HK-2 (cell line): ENCODE measurements around the gene SRD5A3.
"Not testable (repeated sequence)": the region's sequence is repeated elsewhere in the genome, so short reads cannot be mapped to it uniquely, and the experiment has no call there.

Experiments
- DNase-seq: peaks from one replicate; pipeline ENCODE4 v3.0.0-alpha.2; 2018; ENCODE audit not compliant: unreplicated experiment

The SRD5A3 gene

GRCh38 chr4:55346851-55347255 lies 811 bp downstream of the SRD5A3 start:
- DNase-seq, result no peak

GRCh38 chr4:55347610-55348228 lies 1.7 kb downstream of the SRD5A3 start:
- DNase-seq, result no peak

DNA sequence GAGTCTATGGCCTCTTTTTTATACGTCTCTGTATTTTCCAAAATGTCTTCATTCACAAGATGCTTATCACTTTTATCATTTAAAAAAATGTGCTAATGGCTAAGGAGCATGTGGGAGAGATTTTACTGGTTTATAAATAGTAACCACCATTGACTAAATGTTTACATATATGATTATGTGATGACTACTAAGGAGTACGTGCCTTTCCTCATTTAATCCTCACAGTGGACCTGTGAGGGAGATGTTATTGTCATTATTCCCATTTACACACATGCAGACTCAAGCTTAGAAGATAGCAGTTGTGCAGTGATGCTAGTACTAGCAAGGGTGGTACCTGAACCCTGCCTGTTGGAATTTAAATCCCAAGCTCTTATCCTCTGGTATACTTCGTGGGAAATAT lies 2.4 kb downstream of the SRD5A3 start:
- DNase-seq, result no peak

DNA sequence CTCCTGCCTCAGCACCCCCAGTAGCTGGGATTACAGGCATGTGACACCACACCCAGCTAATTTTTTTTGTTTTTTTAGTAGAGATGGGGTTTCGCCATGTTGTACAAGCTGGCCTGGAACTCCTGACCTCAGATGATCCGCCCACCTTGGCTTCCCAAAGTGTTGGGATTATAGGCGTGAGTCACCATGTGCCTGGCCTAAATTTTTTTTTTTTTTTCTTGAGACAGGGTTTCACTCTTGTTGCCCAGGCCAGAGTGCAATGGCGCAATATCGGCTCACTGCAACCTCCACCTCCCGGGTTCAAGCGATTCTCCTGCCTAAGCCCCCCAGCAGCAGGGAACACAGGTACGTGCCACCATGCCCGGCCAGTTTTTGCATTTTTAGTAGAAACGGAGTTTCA lies 4.8 kb downstream of the SRD5A3 start:
- DNase-seq, result not testable (repeated sequence)

- DNase-seq, result no peak
Measured at GRCh38 chr4:55351824-55352223, 5.8 kb downstream of the SRD5A3 start.

DNA sequence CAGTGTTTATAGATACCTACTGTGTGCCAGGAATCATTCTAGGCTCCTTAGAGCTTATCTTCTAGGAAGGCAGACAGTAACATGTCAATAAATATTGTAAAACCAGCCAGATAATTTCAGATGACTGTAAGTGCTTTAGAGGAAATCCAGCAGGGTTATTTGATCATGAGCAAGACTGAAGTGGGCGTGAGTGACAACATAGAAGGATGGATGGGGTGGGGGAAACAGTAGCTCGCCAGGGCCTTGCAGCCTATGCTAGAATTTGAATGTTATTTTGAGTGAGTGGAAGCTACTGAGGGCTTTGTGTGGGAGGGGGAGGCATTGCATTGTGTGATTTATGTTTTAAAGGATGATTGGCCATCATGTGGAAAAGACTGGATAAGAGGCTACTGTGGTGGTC lies 6.7 kb downstream of the SRD5A3 start:
- no peak for DNase-seq

GRCh38 chr4:55353228-55353747 lies 7.2 kb downstream of the SRD5A3 start:
- DNase-seq, result not testable (repeated sequence)

- no peak for DNase-seq
Measured at GRCh38 chr4:55354648-55355047, 8.6 kb downstream of the SRD5A3 start.

- no peak for DNase-seq
Measured at GRCh38 chr4:55355555-55355954, 9.5 kb downstream of the SRD5A3 start.

DNA sequence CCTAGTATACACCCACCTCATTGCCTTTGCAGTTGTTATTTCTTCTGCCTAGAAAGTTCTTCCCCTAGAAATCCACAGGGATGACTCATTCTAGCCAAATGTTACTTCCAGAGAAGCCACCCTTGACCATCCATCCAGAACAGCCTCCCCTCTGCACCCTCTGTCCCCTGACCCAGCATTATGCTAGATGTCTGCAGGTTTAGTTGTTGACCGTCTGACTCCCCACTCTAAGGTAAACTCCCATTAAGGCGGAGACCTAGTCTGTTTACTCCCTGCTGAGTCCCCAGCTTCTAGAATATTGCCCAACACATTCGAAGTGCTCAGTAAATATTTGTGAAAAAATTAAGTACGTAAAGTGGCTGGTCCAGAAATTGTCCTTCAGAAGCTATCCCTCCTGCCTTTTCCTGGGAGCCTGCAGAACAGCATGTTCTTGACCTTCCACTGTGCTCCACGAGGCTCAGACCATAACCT lies 11.0 kb downstream of the SRD5A3 start:
- no peak for DNase-seq

- DNase-seq, result no peak
Measured at GRCh38 chr4:55358246-55358645, 12.2 kb downstream of the SRD5A3 start.

- DNase-seq, result no peak
Measured at GRCh38 chr4:55358668-55359067, 12.6 kb downstream of the SRD5A3 start.

DNA sequence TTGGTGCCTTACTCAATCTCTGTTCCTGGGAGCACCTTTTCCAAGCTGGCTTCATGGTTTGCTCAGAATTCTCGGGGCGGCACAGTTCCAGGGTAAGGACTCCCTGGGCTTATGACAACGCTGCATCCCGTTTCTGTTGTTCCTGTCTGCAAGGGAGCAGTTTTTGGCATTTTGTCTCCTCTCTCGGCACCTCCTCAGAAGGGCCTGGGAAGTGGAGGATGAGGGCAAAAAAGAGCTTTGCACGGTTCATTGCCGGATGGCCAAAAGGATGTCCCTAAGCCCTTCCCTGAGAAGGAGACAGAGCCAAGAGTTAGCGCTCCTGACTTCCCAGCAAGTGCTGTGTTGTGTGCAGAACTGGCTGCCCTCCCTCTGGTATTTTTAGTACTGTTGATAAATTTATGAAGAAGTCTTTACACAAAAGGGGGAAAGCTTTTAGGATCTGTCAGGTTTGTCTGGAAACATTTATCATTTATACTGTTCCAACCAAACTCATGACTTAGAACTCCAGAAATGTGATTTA lies 13.4 kb downstream of the SRD5A3 start:
- no peak for DNase-seq

- DNase-seq, result not testable (repeated sequence)
Measured at GRCh38 chr4:55362938-55363337, 16.9 kb downstream of the SRD5A3 start.

DNA sequence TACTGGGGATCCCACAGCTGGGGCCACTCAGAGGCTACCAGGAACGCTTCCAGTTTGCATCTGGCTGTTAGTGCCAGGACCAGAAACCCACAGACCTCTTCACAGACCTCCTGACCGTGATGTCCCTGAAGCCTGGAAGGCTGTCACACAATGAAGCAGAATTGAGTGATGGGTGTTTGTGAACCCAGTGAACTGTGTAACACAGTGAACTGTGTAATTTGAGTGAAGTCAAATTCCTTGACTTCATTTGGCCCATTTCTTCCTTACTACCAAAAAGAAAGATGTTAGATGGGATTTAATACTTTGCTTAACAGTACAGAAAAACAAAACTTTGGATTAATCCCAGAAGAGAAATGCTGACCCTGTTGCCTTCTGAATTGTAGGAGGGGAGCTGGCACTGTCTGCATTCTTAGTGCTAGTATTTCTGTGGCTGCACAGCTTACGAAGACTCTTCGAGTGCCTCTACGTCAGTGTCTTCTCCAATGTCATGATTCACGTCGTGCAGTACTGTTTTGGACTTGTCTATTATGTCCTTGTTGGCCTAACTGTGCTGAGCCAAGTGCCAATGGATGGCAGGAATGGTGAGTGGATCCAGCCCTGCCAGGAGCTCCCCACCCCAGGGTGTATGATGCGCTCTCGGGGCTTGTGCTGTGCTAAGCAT lies 17.8 kb downstream of the SRD5A3 start:
- no peak for DNase-seq

- no peak for DNase-seq
Measured at GRCh38 chr4:55364691-55365344, 18.8 kb downstream of the SRD5A3 start.

DNA sequence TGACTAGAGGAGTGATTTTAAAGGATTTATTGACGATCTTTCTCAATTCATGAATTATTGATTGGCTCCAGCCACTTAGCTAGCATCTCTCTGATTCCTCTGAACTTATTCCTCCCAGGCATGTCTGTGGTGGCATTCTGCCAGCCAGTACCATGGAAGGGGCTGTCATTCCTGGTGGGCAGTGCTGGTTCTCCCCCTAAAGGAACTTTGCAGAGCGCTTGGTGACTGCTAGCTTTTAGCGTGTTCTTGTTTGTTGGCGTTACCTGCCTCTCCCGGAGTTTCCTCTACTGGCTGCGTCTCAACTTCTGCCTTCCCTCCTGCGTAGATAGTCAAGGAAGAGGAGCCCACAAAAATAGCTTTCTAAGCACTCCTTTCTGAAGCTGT lies 19.3 kb downstream of the SRD5A3 start:
- DNase-seq, result no peak

GRCh38 chr4:55366621-55367020 lies 20.6 kb downstream of the SRD5A3 start:
- no peak for DNase-seq

DNA sequence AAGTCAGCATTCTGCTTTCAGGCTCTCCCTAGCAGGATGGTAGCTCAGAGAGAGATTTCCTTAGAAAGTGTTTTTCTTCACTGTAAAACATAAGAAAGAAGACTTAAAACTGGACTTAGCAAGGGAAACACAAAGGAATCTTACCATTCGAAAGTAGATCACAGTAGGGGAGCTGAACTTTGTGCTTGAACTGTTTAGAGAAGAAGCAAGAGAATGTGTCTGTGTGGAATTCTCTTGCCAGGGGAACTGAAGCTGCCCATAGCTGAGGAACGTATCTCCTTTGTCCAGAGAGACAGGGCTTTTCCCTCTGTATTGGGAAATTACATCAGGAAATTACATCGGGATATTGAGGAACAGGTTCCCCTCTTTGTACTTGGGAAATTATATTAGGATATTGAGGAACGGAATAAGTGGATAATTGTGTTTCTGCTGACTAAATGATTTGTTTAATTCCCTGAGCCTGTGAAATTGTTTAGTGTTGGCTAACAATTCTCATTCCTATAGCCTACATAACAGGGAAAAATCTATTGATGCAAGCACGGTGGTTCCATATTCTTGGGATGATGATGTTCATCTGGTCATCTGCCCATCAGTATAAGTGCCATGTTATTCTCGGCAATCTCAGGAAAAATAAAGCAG lies 21.2 kb downstream of the SRD5A3 start:
- DNase-seq, result no peak

DNA sequence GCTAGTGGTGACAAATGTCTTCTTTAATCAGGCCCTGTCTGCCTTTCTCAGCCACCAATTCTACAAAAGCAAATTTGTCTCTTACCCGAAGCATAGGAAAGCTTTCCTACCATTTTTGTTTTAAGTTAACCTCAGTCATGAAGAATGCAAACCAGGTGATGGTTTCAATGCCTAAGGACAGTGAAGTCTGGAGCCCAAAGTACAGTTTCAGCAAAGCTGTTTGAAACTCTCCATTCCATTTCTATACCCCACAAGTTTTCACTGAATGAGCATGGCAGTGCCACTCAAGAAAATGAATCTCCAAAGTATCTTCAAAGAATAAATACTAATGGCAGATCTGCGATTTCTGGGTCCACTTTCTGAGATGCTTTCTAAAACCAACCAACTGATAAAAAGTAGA lies 23.9 kb downstream of the SRD5A3 start:
- DNase-seq, result no peak

- DNase-seq, result no peak
Measured at GRCh38 chr4:55372259-55372658, 26.2 kb downstream of the SRD5A3 start.

GRCh38 chr4:55373461-55373860 lies 27.4 kb downstream of the SRD5A3 start:
- DNase-seq, result no peak
